Gastrocnemius medialis (tissue), 4 donors: ENCODE results near the gene SLC25A22. TPM values are rescaled to one million over a fixed set of nuclear protein-coding genes. Genes with fewer than 3 reads are reported as not detected.

ENCODE experiments used
- ATAC-seq, 2 donors: fragments of 150-250 bp; one replicate each; pipeline ENCODE4 v1.9.1; 2016
- DNase-seq, 2 donors: peaks; one replicate each; pipeline ENCODE4 v3.0.0-alpha.2; 2019
- H3K27ac ChIP-seq, 4 donors: fragments of 200-600 bp; sonication (generic); 1 replicate in 1 of 4; 2 replicates in 3 of 4; pipeline ENCODE4 v1.5.1; 2016 to 2018; ENCODE audit warnings: mild to moderate bottlenecking in 2 of 4, moderate library complexity in 1 of 4
- H3K27me3 ChIP-seq, 3 donors: fragments of 200-600 bp; sonication (generic) in 2 of 3; 1 replicate in 1 of 3; 2 replicates in 2 of 3; pipeline versions ENCODE4 v1.5.1 to v1.6.0; 2016 to 2019; ENCODE audit warnings: mild to moderate bottlenecking in 1 of 3, moderate library complexity in 1 of 3
- H3K36me3 ChIP-seq, 2 donors: fragments of 200-600 bp; sonication (generic) in 1 of 2; one replicate each; pipeline ENCODE4 v1.5.1; 2017 to 2018
- H3K4me1 ChIP-seq, 2 donors: fragments of 200-600 bp; sonication (generic) in 1 of 2; one replicate each; pipeline ENCODE4 v1.5.1; 2016 to 2017; ENCODE audit warnings: mild to moderate bottlenecking in 2 of 2
- H3K4me3 ChIP-seq, 4 donors: fragments of 200-600 bp; sonication (generic) in 3 of 4; 1 replicate in 1 of 4; 2 replicates in 3 of 4; pipeline ENCODE4 v1.5.1; 2016 to 2019; ENCODE audit warnings: mild to moderate bottlenecking in 2 of 4
- H3K9me3 ChIP-seq, 3 donors: fragments of 200-600 bp; sonication (generic) in 2 of 3; 1 replicate in 1 of 3; 2 replicates in 2 of 3; pipeline ENCODE4 v1.5.1; 2016 to 2019
- POLR2A ChIP-seq, 2 donors: fragments of 450-650 bp; IDR thresholded peaks; one replicate each; pipeline ENCODE4 v1.6.1; 2017; ENCODE audit warnings: antibody characterized with exemption in 2 of 2, mild to moderate bottlenecking in 2 of 2, moderate library complexity in 2 of 2
- in situ Hi-C, 4 donors: fragments of 200-750 bp; cut with MboI; loops; one replicate each; pipeline versions ENCODE4 v1.15.0 to v1.8.0; 2017; ENCODE audit warnings: low sequenced_read_pairs in 4 of 4
- intact Hi-C: fragments of 100-400 bp; cut with DNase I; formaldehyde crosslinking; loops from one replicate; pipeline ENCODE4 v1.15.1; 2023; ENCODE audit warnings: low total_unique reads
- total RNA-seq, 4 donors: library from RNA; depleted of rRNA; stranded (reverse); fragments of >200 nt; gene quantifications; one replicate each; pipeline versions ENCODE4 v1.1.0 to v1.2.3, GENCODE V29; 2016
- TF ChIP-seq, protein P1 (sequence below), 5 experiments: fragments of 450-650 bp in 3 of 5; fragments of 200-600 bp in 2 of 5; sonication (generic) in 2 of 5; IDR thresholded peaks in 4 of 5; conservative IDR thresholded peaks in 1 of 5; 1 replicate in 4 of 5; 2 replicates in 1 of 5; pipeline ENCODE4 v1.5.1; 2016 to 2019; ENCODE audit warnings: antibody characterized with exemption in 5 of 5, mild to moderate bottlenecking in 3 of 5, moderate library complexity in 3 of 5

The SLC25A22 gene
- total RNA-seq, 4 donors from 2014 or later = 0.80 to 1.5 (median 1.0) TPM; not detected in 1

DNA sequence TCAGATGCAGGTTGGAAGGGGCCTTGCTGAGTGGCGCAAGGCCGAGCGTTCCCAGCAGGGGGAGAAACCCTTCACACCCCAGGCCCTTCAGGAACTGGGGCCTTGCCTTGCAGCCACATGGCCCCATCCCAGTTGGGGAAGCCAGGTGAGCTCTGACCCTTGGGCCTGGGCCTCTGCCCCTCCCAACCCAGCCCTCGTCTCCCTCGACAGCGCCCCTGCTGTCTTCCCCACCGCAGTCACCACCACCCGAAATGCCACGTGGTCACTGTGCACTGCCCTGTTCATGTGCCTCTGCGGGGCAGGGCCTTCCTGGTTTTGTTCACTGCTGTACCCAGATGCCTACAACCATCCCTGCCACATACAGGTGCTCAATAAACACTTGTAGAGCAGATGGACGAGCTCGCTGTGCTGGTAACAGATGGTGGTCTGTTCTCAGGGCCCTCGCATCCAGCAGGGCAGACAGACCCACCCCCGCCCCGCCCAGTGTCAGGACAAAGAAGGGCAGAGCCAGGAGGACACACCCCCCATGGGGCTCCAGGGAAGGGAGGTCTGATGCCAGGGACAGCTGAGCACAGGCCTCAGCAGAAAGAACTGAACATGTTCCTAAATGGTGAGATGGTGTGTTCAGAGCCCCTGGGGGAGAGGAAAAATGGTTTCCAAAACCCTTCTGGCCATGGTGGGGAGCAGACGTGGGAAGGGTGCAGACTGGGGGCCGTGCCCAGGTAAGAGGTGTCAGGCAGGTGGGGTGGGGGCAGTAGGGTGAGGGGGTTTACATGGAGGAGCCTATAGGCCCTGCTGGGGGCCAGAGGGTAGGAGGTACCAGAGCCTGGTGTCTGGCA is 40.6 kb upstream of the SLC25A22 start:
- Histone ChIP-seq H3K27ac (peak overlapping the region in 2 of 4 donors; percentile 24 to 97), H3K4me3 (no peak overlapping the region), H3K36me3 (peaks cover 0 to 45% of the 10 kb centered on the region in 2 donors), H3K27me3 (no peaks in the 10 kb centered on the region), H3K9me3 (no peaks in the 10 kb centered on the region), H3K4me1 (peaks cover 31 to 41% of the 10 kb centered on the region in 2 donors)
- TF ChIP-seq, protein P1, sequence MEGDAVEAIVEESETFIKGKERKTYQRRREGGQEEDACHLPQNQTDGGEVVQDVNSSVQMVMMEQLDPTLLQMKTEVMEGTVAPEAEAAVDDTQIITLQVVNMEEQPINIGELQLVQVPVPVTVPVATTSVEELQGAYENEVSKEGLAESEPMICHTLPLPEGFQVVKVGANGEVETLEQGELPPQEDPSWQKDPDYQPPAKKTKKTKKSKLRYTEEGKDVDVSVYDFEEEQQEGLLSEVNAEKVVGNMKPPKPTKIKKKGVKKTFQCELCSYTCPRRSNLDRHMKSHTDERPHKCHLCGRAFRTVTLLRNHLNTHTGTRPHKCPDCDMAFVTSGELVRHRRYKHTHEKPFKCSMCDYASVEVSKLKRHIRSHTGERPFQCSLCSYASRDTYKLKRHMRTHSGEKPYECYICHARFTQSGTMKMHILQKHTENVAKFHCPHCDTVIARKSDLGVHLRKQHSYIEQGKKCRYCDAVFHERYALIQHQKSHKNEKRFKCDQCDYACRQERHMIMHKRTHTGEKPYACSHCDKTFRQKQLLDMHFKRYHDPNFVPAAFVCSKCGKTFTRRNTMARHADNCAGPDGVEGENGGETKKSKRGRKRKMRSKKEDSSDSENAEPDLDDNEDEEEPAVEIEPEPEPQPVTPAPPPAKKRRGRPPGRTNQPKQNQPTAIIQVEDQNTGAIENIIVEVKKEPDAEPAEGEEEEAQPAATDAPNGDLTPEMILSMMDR (IDR thresholded peaks at IDR 0.05 in 4 of 5, conservative IDR thresholded peaks at IDR 0.05 in 1 of 5) = no peak
- no peak for TF ChIP-seq POLR2A (IDR thresholded peaks at IDR 0.05)
- intact Hi-C loops (no loop called here), in situ Hi-C loops (no loop called here)
- no peak for ATAC-seq
- DNase-seq = no peak

DNA sequence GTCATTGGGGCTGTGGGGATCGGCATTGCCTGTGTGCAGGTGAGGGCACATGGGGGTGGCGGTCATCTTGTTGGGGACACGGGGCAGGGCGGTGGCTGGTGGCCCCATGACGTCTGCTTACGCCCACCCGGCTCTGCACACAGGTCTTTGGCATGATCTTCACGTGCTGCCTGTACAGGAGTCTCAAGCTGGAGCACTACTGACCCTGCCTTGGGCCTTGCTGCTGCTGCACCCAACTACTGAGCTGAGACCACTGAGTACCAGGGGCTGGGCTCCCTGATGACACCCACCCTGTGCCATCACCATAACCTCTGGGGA is 39.9 kb upstream of the SLC25A22 start:
- DNase-seq = no peak
- intact Hi-C loops (no loop called here), in situ Hi-C loops (no loop called here)
- ATAC-seq = no peak
- H3K27me3 ChIP-seq = no peaks in the 10 kb centered on the region
- H3K27ac ChIP-seq = peak overlapping the region in 1 of 4 donors; percentile 97
- H3K4me3 ChIP-seq = no peak overlapping the region
- H3K9me3 ChIP-seq = no peaks in the 10 kb centered on the region
- H3K36me3 ChIP-seq = peaks cover 0 to 45% of the 10 kb centered on the region in 2 donors
- H3K4me1 ChIP-seq = peaks cover 34 to 40% of the 10 kb centered on the region in 2 donors
- TF ChIP-seq, protein P1 (IDR thresholded peaks at IDR 0.05 in 4 of 5, conservative IDR thresholded peaks at IDR 0.05 in 1 of 5) = no peak

DNA sequence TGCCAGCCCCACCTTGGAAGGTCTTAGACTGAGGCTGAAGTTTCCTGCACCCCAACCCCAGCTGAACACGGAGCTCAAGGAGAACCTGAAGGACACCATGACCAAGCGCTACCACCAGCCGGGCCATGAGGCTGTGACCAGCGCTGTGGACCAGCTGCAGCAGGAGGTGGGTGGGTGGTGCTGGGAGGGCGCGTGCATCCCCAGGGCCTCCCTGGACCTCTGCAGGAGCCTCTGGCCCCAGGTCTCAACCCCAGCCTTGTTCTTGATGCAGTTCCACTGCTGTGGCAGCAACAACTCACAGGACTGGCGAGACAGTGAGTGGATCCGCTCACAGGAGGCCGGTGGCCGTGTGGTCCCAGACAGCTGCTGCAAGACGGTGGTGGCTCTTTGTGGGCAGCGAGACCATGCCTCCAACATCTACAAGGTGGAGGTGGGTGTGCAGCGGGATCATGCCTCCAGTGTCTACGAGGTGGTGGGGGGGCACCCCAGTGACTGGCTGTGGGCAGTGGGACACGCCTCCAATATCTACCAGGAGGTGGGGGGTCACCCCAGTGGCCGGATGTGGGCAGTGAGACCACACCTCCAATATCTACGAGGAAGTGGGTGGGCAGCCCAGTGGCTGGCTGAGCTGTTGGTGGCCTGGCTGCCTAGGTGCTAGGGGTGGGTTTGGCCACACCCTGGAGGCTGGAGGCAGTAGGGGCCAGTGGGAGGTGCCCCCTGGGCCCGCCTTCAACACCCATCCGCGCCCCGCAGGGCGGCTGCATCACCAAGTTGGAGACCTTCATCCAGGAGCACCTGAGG is 39.3 kb upstream of the SLC25A22 start:
- Histone ChIP-seq H3K36me3 (peaks cover 0 to 45% of the 10 kb centered on the region in 2 donors), H3K9me3 (no peaks in the 10 kb centered on the region), H3K27ac (peak overlapping the region in 3 of 4 donors; percentile 3 to 97 (median 92)), H3K4me1 (peaks cover 34 to 42% of the 10 kb centered on the region in 2 donors), H3K27me3 (no peaks in the 10 kb centered on the region), H3K4me3 (no peak overlapping the region)
- DNase-seq (no peak), ATAC-seq (no peak)
- in situ Hi-C loops (no loop called here), intact Hi-C loops (no loop called here)
- TF ChIP-seq POLR2A (IDR thresholded peaks at IDR 0.05) = no peak
- TF ChIP-seq, protein P1 (IDR thresholded peaks at IDR 0.05 in 4 of 5, conservative IDR thresholded peaks at IDR 0.05 in 1 of 5) = no peak

DNA sequence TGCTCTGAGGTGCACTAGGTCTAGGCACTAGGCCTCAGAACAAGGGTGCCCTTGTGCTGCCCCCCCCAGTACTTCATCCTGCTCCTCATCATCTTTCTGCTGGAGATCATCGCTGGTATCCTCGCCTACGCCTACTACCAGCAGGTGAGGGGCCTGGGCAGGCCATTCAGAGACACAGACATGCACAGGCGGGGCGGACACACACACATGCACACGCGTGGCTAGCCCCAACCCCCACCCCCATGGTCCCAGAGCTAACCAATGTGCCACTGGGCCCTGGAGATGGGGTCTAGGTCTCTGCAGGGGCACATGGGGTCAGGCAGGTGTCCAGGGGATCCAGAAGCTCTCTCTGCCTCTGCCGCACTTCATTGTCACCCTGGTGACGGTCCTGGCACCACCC is 38.6 kb upstream of the SLC25A22 start:
- ATAC-seq (no peak), DNase-seq (no peak)
- peak overlapping the region in 3 of 4 donors; percentile 3 to 97 (median 92) for H3K27ac ChIP-seq
- H3K36me3 ChIP-seq = peaks cover 0 to 45% of the 10 kb centered on the region in 2 donors
- TF ChIP-seq POLR2A (IDR thresholded peaks at IDR 0.05) = no peak
- TF ChIP-seq, protein P1 (IDR thresholded peaks at IDR 0.05 in 4 of 5, conservative IDR thresholded peaks at IDR 0.05 in 1 of 5) = no peak
- H3K4me1 ChIP-seq = peaks cover 33 to 43% of the 10 kb centered on the region in 2 donors
- intact Hi-C loops (no loop called here), in situ Hi-C loops (no loop called here)
- H3K4me3 ChIP-seq = no peak overlapping the region
- H3K27me3 ChIP-seq = no peaks in the 10 kb centered on the region
- H3K9me3 ChIP-seq = no peaks in the 10 kb centered on the region
